SK-N-SH (cell line): ENCODE measurements around the gene PCSK6. TPM values are rescaled to one million over a fixed set of nuclear protein-coding genes. Genes with fewer than 3 reads are reported as not detected.

ENCODE experiments used
- CTCF ChIA-PET: fragments of 300-600, 350-600 bp; formaldehyde crosslinking; extraction: SDS; loops from one replicate; lab custom pipeline; 2021; lab: Yijun Ruan, JAX
- POLR2A ChIA-PET: fragments of 350-600 bp; sonication (Branson Sonifier 250); formaldehyde crosslinking; extraction: SDS; loops from one replicate; lab custom pipeline; 2020; ENCODE audit warnings: antibody characterized with exemption, inconsistent platforms; lab: Yijun Ruan, JAX
- DNase-seq: peaks from one replicate; pipeline ENCODE4 v3.0.0; 2012
- H2AFZ ChIP-seq: fragments of 200-600 bp; sonication (generic); 2 replicates; pipeline ENCODE4 v1.8.1; 2016; ENCODE audit warnings: antibody characterized with exemption, mild to moderate bottlenecking, low read depth
- H3F3A ChIP-seq: fragments of 200-600 bp; sonication (generic); replicated peaks from 2 replicates; pipeline ENCODE3; 2016; ENCODE audit warnings: antibody characterized with exemption, mild to moderate bottlenecking; ENCODE audit not compliant: insufficient read depth
- H3K27ac ChIP-seq, 2 experiments: fragments of 200-500 bp in 1 of 2; fragments of 200-600 bp in 1 of 2; sonication (Bioruptor generic) in 1 of 2; sonication (generic), shearing (Covaris generic) in 1 of 2; 2 replicates each; pipeline versions ENCODE4 v1.5.1 to v1.6.1; 2014 to 2016; ENCODE audit warnings: low read depth in 2 of 2, inconsistent platforms in 1 of 2, low read length in 1 of 2, mild to moderate bottlenecking in 1 of 2, mixed read lengths in 1 of 2
- H3K27me3 ChIP-seq: fragments of 200-600 bp; sonication (generic), shearing (Covaris generic); 2 replicates; pipeline ENCODE4 v1.6.1; 2016; ENCODE audit warnings: mixed run types; ENCODE audit not compliant: insufficient read depth
- H3K36me3 ChIP-seq, 2 experiments: fragments of 200-500 bp in 1 of 2; fragments of 200-600 bp in 1 of 2; sonication (Bioruptor generic) in 1 of 2; sonication (generic) in 1 of 2; replicated peaks in 1 of 2; 2 replicates each; pipeline versions ENCODE3 to v1.5.1; 2014 to 2016; ENCODE audit warnings: low read length in 1 of 2, mild to moderate bottlenecking in 1 of 2; ENCODE audit not compliant: insufficient read depth in 2 of 2, control insufficient read depth in 1 of 2
- H3K4me1 ChIP-seq, 2 experiments: fragments of 200-500 bp in 1 of 2; fragments of 200-600 bp in 1 of 2; sonication (Bioruptor generic) in 1 of 2; sonication (generic), shearing (Covaris generic) in 1 of 2; 2 replicates each; pipeline versions ENCODE4 v1.5.1 to v1.6.1; 2014 to 2016; ENCODE audit warnings: low read depth in 1 of 2, low read length in 1 of 2, mixed run types in 1 of 2; ENCODE audit not compliant: insufficient read depth in 2 of 2, control insufficient read depth in 1 of 2
- H3K4me2 ChIP-seq: fragments of 200-600 bp; sonication (generic), shearing (Covaris generic); 2 replicates; pipeline ENCODE4 v1.6.1; 2017; ENCODE audit warnings: mixed run types
- H3K4me3 ChIP-seq, 2 experiments: fragments of 200-500 bp in 1 of 2; fragments of 200-600 bp in 1 of 2; sonication (Bioruptor generic) in 1 of 2; sonication (generic), shearing (Covaris generic) in 1 of 2; 2 replicates each; pipeline versions ENCODE4 v1.5.1 to v1.8.1; 2014 to 2016; ENCODE audit warnings: low read depth in 2 of 2, inconsistent platforms in 1 of 2, low read length in 1 of 2, mild to moderate bottlenecking in 1 of 2, mixed read lengths in 1 of 2, moderate library complexity in 1 of 2
- H3K79me2 ChIP-seq: fragments of 200-600 bp; sonication (generic); 2 replicates; pipeline ENCODE4 v1.8.1; 2017; ENCODE audit warnings: mild to moderate bottlenecking; ENCODE audit not compliant: insufficient read depth
- H3K9ac ChIP-seq: fragments of 200-600 bp; sonication (generic); 2 replicates; pipeline ENCODE4 v1.6.1; 2017; ENCODE audit warnings: mixed run types
- H3K9me2 ChIP-seq: fragments of 200-600 bp; sonication (generic); 2 replicates; pipeline ENCODE4 v1.6.1; 2017; ENCODE audit warnings: mixed run types
- H3K9me3 ChIP-seq: fragments of 200-600 bp; sonication (generic); 2 replicates; pipeline ENCODE4 v1.6.1; 2017; ENCODE audit warnings: mixed run types, mild to moderate bottlenecking, moderate library complexity
- H4K20me1 ChIP-seq: fragments of 200-600 bp; sonication (generic); 2 replicates; pipeline ENCODE4 v1.6.1; 2017; ENCODE audit warnings: mild to moderate bottlenecking, mixed run types; ENCODE audit not compliant: insufficient read depth
- CHD2 ChIP-seq: fragments of 150-350 bp; IDR thresholded peaks from 2 replicates; pipeline ENCODE4 v1.6.1; 2018; ENCODE audit warnings: low read length; ENCODE audit not compliant: partially characterized antibody
- FOXM1 ChIP-seq: IDR thresholded peaks from 2 replicates; pipeline ENCODE4 v1.4.0; 2012; ENCODE audit warnings: low read depth, mild to moderate bottlenecking
- GABPA ChIP-seq: IDR thresholded peaks from 2 replicates; pipeline ENCODE4 v1.4.0; 2012; ENCODE audit warnings: low read depth, mild to moderate bottlenecking
- GATA2 ChIP-seq: sonication (generic); formaldehyde crosslinking; IDR thresholded peaks from 2 replicates; pipeline ENCODE4 v1.5.0; 2020; ENCODE audit warnings: mild to moderate bottlenecking, missing genetic modification reagents
- JUND ChIP-seq: IDR thresholded peaks from 2 replicates; pipeline ENCODE4 v1.4.0; 2012
- MXI1 ChIP-seq: IDR thresholded peaks from 2 replicates; pipeline ENCODE4 v1.6.1; 2012; ENCODE audit warnings: mild to moderate bottlenecking, low read depth, low read length, improper control_type of control experiment
- NRF1 ChIP-seq: IDR thresholded peaks from 2 replicates; pipeline ENCODE4 v1.6.1; 2012; ENCODE audit warnings: low read depth, mild to moderate bottlenecking, low read length
- PBX3 ChIP-seq: IDR thresholded peaks from 2 replicates; pipeline ENCODE4; 2012
- RAD21 ChIP-seq: IDR thresholded peaks from 2 replicates; pipeline ENCODE4 v1.6.1; 2012; ENCODE audit warnings: mild to moderate bottlenecking, low read length
- REST ChIP-seq: IDR thresholded peaks from 2 replicates; pipeline ENCODE4 v1.6.1; 2012; ENCODE audit warnings: mild to moderate bottlenecking, low read depth, low read length, moderate library complexity
- TEAD4 ChIP-seq: IDR thresholded peaks from 2 replicates; pipeline ENCODE4 v1.4.0; 2012; ENCODE audit warnings: mild to moderate bottlenecking, borderline replicate concordance; ENCODE audit not compliant: insufficient read depth
- WGBS: methylation state at CpG from one replicate; pipeline ENCODE4 v1.1.6; 2017; ENCODE audit warnings: low lambda C conversion rate; 5-methylcytosine and 5-hydroxymethylcytosine counted together
- polyA plus RNA-seq, 3 experiments: library from polyadenylated mRNA; depleted of rRNA; stranded (reverse); fragments of >200 nt; gene quantifications; 2 replicates each; pipeline ENCODE4 v1.2.3, GENCODE V29; 2012
- TF ChIP-seq, protein P1 (sequence below): fragments of 200-600 bp; sonication (generic); IDR thresholded peaks from 2 replicates; pipeline ENCODE4 v1.6.1; 2017; ENCODE audit warnings: antibody characterized with exemption, mild to moderate bottlenecking, moderate library complexity

The PCSK6 gene
- polyA plus RNA-seq, 1 of the 3 experiments (the other 2 are of a cell fraction): 0.03 TPM

DNA sequence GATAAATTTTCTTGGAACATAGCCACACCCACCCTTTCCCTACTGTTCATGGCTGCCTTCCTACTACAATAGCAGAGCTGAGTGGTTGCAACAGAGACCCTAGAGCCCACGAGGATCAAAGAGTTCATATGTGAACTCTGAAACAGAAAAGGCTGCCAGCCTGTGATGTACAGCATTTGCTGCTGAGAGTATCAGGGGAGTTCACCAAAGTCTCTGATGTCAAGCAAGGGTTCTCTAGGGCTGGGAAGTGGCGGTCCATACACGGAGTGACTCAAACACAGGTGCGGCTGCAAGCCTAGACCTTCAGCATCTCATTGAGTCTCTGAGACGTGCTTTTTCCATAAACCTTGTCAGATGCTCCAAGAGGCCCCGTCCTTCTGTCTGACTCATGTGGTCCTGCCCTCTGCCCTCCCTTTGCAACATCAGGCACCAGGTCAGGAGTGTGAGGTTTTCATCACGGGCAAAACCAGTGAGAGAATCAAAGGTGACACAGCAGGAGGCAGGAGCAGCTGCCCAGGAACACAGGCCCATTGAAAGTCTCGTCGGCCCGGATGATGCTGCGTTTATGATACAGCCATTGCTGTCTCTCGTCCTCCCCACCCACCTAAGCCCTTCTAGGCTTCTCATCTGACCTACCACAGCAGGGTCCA lies 42.9 kb downstream of the PCSK6 start (continued):
- TF ChIP-seq FOXM1: no peak
- no peak for TF ChIP-seq JUND

GRCh38 chr15:101445562-101446517 lies 43.7 kb downstream of the PCSK6 start:
- Histone ChIP-seq H2AFZ (no peak overlapping the region), H3K27me3 (no peaks in the 10 kb centered on the region), H3K9me3 (no peaks in the 10 kb centered on the region), H3K27ac (no peak overlapping the region), H3K36me3 (no peaks in the 10 kb centered on the region), H4K20me1 (no peaks in the 10 kb centered on the region), H3K4me2 (no peak overlapping the region), H3K9me2 (no peaks in the 10 kb centered on the region), H3K9ac (no peak overlapping the region), H3F3A (no peaks in the 10 kb centered on the region), H3K4me3 (no peak overlapping the region), H3K4me1 (peaks cover 0 to 29% of the 10 kb centered on the region in 2 experiments; a peak in 1 of 4 replicates), H3K79me2 (no peaks in the 10 kb centered on the region)
- DNase-seq: no peak
- TF ChIP-seq FOXM1 (no peak), PBX3 (peak; percentile 31; the same call in 1 of the 2 replicates)
- CTCF ChIA-PET: interaction anchor here (0.6 kb wide), 1 partner anchor 196 kb away, joined by 3 read pairs; no protein-coding TSS in a partner anchor
- POLR2A ChIA-PET: no interaction called here
- WGBS: 45% methylated on average over 14 of the region's 22 CpGs

DNA sequence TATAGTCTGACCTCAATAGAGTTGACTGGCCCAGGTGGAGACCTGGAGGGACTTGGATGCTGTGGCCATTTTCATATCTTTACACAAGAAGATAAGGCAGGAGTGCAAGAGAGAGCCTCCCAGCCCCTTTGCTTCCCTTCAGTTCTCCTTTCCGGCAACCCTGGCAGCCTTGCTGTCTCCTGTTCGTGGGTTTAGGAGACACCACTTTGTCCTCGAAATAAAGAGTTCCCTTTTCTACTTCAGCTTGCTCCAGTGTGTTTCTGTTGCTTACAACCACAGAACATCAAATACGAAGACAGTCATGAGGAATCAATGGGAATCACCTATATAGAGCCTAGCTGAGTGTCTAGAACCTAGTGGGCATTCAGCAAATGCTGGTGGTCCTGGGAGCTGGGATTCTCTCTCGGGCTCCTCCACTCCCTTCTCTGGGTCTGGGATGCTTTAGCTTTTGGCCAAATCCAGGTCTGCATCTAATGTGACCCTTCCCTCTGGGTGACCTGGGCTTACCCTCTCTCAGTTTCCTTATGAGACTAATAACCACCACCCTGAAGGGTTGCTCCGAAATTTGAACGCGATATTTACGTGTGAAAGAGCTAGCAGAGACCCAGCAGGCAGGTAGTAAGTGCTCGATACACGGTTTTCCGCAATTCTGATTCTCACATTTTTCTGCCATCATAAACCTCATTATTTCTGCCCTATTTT lies 44.5 kb downstream of the PCSK6 start:
- WGBS: 66% methylated on average over 12 of the region's 12 CpGs
- no peaks in the 10 kb centered on the region for H3K36me3 ChIP-seq
- ChIA-PET CTCF (interaction anchor here (1.9 kb wide), 1 partner anchor 196 kb away, joined by 4 read pairs; no protein-coding TSS in a partner anchor), POLR2A (no interaction called here)
- H3K9me3 ChIP-seq: no peaks in the 10 kb centered on the region
- no peaks in the 10 kb centered on the region for H3K9me2 ChIP-seq
- no peak overlapping the region for H3K4me3 ChIP-seq
- H3K4me1 ChIP-seq: peaks cover 0 to 23% of the 10 kb centered on the region in 2 experiments; a peak in 1 of 4 replicates
- H3K9ac ChIP-seq: no peak overlapping the region
- no peak overlapping the region for H3K4me2 ChIP-seq
- H2AFZ ChIP-seq: no peak overlapping the region
- peaks cover 3% of the 10 kb centered on the region; the same call in 1 of the 2 replicates for H3K27me3 ChIP-seq
- H3F3A ChIP-seq: no peaks in the 10 kb centered on the region
- no peaks in the 10 kb centered on the region for H4K20me1 ChIP-seq
- no peaks in the 10 kb centered on the region for H3K79me2 ChIP-seq
- no peak overlapping the region for H3K27ac ChIP-seq
- DNase-seq: no peak
- TF ChIP-seq REST (no peak), CHD2 (no peak), MXI1 (no peak), TEAD4 (no peak), GABPA (no peak), GATA2 (CRISPR knock-in tag) (no peak), RAD21 (no peak), NRF1 (no peak)
- TF ChIP-seq, protein P1, sequence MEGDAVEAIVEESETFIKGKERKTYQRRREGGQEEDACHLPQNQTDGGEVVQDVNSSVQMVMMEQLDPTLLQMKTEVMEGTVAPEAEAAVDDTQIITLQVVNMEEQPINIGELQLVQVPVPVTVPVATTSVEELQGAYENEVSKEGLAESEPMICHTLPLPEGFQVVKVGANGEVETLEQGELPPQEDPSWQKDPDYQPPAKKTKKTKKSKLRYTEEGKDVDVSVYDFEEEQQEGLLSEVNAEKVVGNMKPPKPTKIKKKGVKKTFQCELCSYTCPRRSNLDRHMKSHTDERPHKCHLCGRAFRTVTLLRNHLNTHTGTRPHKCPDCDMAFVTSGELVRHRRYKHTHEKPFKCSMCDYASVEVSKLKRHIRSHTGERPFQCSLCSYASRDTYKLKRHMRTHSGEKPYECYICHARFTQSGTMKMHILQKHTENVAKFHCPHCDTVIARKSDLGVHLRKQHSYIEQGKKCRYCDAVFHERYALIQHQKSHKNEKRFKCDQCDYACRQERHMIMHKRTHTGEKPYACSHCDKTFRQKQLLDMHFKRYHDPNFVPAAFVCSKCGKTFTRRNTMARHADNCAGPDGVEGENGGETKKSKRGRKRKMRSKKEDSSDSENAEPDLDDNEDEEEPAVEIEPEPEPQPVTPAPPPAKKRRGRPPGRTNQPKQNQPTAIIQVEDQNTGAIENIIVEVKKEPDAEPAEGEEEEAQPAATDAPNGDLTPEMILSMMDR: no peak
